Left lung (tissue), 10 donors: ENCODE data around the gene FAM83E. TPM values are rescaled to one million over a fixed set of nuclear protein-coding genes. Genes with fewer than 3 reads are reported as not detected.

Experiments used
- ATAC-seq: fragments of 200-7000 bp; cut with Tn5 transposase; one replicate; pipeline ENCODE4 v1.9.1; 2020; ENCODE audit warnings: moderate library complexity
- DNase-seq, 4 donors: peaks; one replicate each; pipeline ENCODE4 v3.0.0-alpha.2; 2013 to 2020
- H3K27ac ChIP-seq, 2 donors: fragments of 200-600 bp; sonication (generic) in 1 of 2; one replicate each; pipeline versions ENCODE4 v1.5.0 to v1.8.0; 2020 to 2021
- H3K27me3 ChIP-seq, 2 donors: fragments of 200-600 bp; sonication (generic) in 1 of 2; one replicate each; pipeline versions ENCODE4 v1.5.0 to v1.8.0; 2020 to 2021
- H3K36me3 ChIP-seq, 2 donors: fragments of 200-600 bp; sonication (generic) in 1 of 2; one replicate each; pipeline versions ENCODE4 v1.5.0 to v1.8.0; 2020 to 2021
- H3K4me1 ChIP-seq, 2 donors: fragments of 200-600 bp; one replicate each; pipeline ENCODE4 v1.8.0; 2021
- H3K4me3 ChIP-seq, 2 donors: fragments of 200-600 bp; sonication (generic) in 1 of 2; one replicate each; pipeline versions ENCODE4 v1.5.0 to v1.8.0; 2020 to 2021; ENCODE audit warnings: mild to moderate bottlenecking in 1 of 2
- H3K9me3 ChIP-seq, 2 donors: fragments of 200-600 bp; sonication (generic) in 1 of 2; one replicate each; pipeline versions ENCODE4 v1.5.0 to v1.8.0; 2020 to 2021
- CTCF ChIP-seq, 2 donors: fragments of 200-600 bp; sonication (generic) in 1 of 2; IDR thresholded peaks; one replicate each; pipeline versions ENCODE4 v1.5.0 to v1.8.0; 2021; ENCODE audit warnings: antibody characterized with exemption in 2 of 2
- intact Hi-C, 2 donors: fragments of 100-400 bp; cut with DNase I; formaldehyde crosslinking; loops; one replicate each; pipeline versions ENCODE4 v1.11.2 to v1.14.2; 2022
- polyA plus RNA-seq, 6 donors: library from polyadenylated mRNA; unstranded; fragments of 120-200 nt; gene quantifications; one replicate each; pipeline ENCODE4 v1.2.1, GENCODE V29; 2013; ENCODE audit not compliant: insufficient read length in 6 of 6
- total RNA-seq, 2 donors: library from RNA; stranded (reverse); fragmentation: NEBNext Ultra II Directional; extraction: Animal tissue kit (Norgen Biotek cat#: 25700); gene quantifications; one replicate each; pipeline ENCODE4 v1.2.1, GENCODE V29; 2021
- donor health status: DM: no; HTN: yes; CAD: no.
- donor health status: DM: no; HTN: no; CAD: no.

The FAM83E gene
- total and polyA plus RNA-seq, 8 donors: 4.7 to 50.0 (median 8.5) TPM

- no peak for TF ChIP-seq CTCF (IDR thresholded peaks at IDR 0.05)
- Histone ChIP-seq H3K9me3 (no peaks in the 10 kb centered on the region), H3K4me3 (no peak overlapping the region), H3K27me3 (no peaks in the 10 kb centered on the region), H3K27ac (no peak overlapping the region), H3K4me1 (no peaks in the 10 kb centered on the region), H3K36me3 (no peaks in the 10 kb centered on the region)
- intact Hi-C loops: no loop called here
- no peak for ATAC-seq
- no peak for DNase-seq
Observed at GRCh38 chr19:48654299-48655059, 39.6 kb upstream of the FAM83E start.

GRCh38 chr19:48651683-48652048, 36.8 kb upstream of the FAM83E start:
- TF ChIP-seq CTCF (IDR thresholded peaks at IDR 0.05): no peak
- no peak overlapping the region for H3K27ac ChIP-seq
- intact Hi-C loops: no loop called here
- no peaks in the 10 kb centered on the region for H3K27me3 ChIP-seq
- peaks cover 0 to 5% of the 10 kb centered on the region in 2 donors for H3K4me1 ChIP-seq
- ATAC-seq (no peak), DNase-seq (no peak)
- H3K36me3 ChIP-seq: no peaks in the 10 kb centered on the region
- H3K4me3 ChIP-seq: no peak overlapping the region
- H3K9me3 ChIP-seq: no peaks in the 10 kb centered on the region

GRCh38 chr19:48650974-48651682, 36.3 kb upstream of the FAM83E start:
- Histone ChIP-seq H3K4me3 (no peak overlapping the region), H3K36me3 (no peaks in the 10 kb centered on the region), H3K9me3 (no peaks in the 10 kb centered on the region), H3K27me3 (peaks cover 0 to 3% of the 10 kb centered on the region in 2 donors), H3K27ac (no peak overlapping the region), H3K4me1 (peaks cover 0 to 9% of the 10 kb centered on the region in 2 donors)
- DNase-seq: no peak
- TF ChIP-seq CTCF (IDR thresholded peaks at IDR 0.05): no peak
- no peak for ATAC-seq
- intact Hi-C loops: no loop called here

- intact Hi-C loops: no loop called here
- Histone ChIP-seq H3K36me3 (no peaks in the 10 kb centered on the region), H3K27ac (no peak overlapping the region), H3K9me3 (no peaks in the 10 kb centered on the region), H3K4me3 (no peak overlapping the region), H3K27me3 (peaks cover 0 to 18% of the 10 kb centered on the region in 2 donors), H3K4me1 (peaks cover 7 to 28% of the 10 kb centered on the region in 2 donors)
- ATAC-seq: no peak
- no peak for DNase-seq
- TF ChIP-seq CTCF (IDR thresholded peaks at IDR 0.05): no peak
Observed at GRCh38 chr19:48648134-48648533, 33.3 kb upstream of the FAM83E start.

GRCh38 chr19:48646722-48647216, 31.9 kb upstream of the FAM83E start:
- ATAC-seq: no peak
- intact Hi-C loops: no loop called here
- TF ChIP-seq CTCF (IDR thresholded peaks at IDR 0.05): no peak
- H3K27me3 ChIP-seq: peaks cover 0 to 18% of the 10 kb centered on the region in 2 donors
- H3K4me1 ChIP-seq: peaks cover 7 to 28% of the 10 kb centered on the region in 2 donors
- H3K9me3 ChIP-seq: no peaks in the 10 kb centered on the region
- peak overlapping the region; percentile 64 to 70 for H3K27ac ChIP-seq
- H3K4me3 ChIP-seq: peak overlapping the region; percentile 33 to 50
- no peaks in the 10 kb centered on the region for H3K36me3 ChIP-seq
- DNase-seq: no peak
